ENCODE measurements around the gene OOSP2.
"Not testable (repeated sequence)": the region's sequence is repeated elsewhere in the genome, so short reads cannot be mapped to it uniquely, and the experiment has no call there.

GRCh38 chr11:60071644-60072043 lies 31.4 kb downstream of the OOSP2 start:
- TF ChIP-seq CTCF, POLR2A (IDR thresholded peaks at IDR 0.05): not testable (repeated sequence)
